Measurements from ENCODE around the gene SYF2.
"Not testable (repeated sequence)": the region's sequence is repeated elsewhere in the genome, so short reads cannot be mapped to it uniquely, and the experiment has no call there.

The SYF2 gene

DNA sequence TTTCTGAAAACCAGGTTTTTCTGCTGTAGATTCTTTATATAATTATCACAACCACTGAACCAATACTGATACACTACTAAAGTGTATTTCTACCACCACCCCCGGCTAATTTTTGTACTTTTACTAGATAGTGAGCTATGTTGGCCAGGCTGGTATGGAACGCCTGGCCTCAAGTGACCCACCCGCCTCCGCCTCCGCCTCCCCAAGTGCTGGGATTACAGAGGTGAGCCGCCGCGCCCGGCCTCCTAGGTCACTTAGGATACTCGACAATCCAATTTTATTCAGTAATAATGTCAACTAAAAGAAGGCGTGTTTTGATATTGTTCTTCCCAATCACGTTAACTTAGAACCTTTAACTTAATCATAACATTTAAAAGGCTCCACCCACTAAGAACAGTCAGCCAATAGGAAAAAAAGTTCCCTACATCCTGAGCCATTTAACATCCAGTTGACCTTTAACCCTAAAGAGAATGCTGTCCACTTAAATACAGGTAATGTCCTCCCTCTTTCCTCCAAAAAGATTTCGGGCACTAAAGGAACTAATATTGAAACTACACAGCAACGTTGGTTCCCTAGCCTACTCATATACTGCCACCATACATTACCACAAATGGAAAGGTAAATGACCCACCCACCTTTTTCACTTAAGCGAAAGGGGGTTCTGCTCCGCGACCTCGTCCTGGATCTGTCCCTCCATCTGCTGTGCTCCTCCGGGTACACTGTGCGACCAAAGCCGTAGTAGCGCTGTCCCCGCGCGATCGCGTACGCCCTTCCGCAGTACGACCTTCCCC, 13.7 kb upstream of the SYF2 start:
- DNase-seq = no peak

DNA sequence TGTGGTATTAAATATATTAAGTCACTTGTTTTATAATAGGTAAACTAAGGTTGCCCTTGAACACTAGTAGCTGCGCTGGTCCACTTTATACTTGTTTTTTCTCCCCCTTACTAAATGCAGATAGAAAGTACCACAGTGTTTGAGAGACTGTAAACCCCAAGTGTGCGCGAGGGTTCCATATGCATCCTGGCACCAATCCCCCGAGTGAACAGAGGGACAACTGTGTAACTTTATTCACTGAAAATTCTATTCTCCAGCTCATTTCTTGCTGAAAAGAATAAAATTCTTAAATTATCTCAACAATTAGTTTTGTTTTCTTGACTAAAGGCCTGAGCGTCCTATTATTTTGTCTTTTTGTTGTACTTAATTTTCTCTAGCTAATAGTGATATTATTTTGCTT, 13.1 kb upstream of the SYF2 start:
- DNase-seq = no peak

DNA sequence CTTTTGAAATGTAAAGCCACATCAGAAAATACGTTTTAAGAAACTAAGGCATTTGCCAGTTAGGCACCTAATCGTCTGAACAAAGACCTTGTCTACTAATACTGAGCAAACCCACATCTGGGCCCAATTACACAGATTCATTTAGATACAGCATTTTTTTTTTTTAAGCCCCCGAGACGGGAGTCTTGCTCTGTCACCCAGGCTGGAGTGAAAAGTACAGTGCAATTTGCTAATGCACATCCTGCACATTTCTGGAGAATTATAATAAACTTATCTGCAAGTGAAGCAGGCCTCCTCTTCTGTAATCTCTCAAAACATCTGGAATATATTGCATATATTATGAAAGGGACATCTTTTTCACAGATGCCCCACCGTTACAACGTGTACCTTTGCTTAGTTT, 11.6 kb upstream of the SYF2 start:
- DNase-seq = no peak

DNA sequence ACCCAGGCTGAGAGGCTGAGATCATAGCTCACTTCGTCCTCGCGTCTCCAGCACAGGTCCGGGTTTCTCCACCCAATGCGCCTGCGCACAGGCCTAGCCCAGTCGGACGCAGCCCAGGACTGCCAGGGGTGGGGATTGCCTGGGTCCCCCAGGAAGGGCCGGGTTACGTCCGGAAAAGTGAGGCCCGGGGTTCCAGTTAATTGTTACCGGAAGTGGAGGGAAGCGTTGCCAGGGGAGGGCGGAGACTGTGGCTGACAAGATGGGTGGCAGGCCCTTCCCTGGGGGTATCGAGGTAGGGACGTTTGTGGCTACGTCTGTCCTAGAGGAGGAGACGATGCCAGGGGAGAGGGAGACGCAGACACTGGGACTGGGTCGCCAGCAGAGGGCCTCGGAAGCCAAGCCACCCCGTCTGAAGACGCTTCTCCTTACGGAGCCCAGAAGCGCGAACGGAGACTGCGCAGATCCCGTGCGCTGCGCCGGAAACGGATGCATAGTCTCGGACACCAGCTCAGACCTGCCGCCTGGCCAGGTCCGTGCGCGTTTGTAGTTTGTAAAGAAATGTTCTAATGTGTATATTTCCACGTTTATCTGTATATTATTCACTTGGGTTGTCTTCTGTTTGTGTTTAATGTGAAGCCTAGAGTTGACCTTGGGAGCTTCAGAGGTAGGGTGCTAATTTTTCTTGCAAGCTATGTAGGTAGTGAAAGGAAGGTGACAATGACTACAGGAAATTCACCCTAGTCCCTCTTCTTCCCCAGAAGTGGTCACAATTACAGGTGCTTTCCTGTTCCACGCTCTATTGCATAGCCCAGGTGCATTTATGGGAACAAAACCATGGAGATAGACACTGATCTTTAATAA, 7.6 kb upstream of the SYF2 start:
- peak; percentile 93 for DNase-seq

DNA sequence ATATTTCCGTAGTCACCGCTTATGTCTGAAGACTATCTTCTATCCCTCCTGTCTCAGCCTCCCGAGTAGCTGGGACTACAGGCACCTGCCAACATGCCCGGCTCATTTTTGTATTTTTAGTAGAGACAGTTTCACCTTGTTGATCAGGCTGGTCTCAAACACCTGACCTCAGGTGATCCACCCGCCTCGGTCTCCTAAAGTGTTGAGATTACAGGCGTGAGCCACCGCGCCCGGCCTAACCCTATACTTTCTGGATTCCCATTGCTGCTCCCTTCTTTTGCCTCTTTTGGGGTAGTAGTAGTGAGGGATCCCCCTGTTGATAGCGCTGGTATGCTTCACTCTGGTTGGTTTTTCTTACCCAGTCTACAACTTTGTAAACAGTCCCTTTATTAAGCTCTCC, 5.7 kb upstream of the SYF2 start:
- no peak for DNase-seq

DNA sequence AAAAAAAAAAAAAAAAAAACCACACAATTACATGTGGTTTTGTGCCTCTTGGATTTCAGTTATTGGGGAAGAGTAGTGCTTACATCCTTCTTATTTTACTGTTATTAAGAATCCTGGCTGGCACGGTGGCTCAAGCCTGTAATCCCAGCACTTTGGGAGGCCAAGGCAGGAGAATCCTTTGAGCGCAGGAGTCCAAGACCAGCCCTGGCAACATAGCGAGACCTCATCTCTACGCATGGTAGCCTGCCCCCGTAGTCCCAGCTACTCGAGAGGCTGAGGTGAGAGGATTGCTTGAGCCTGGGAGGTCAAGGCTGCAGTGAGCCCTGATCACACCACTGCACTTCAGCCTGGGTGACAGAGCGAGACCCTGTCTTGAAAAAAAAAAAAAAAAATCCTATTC, 4.0 kb upstream of the SYF2 start:
- not testable (repeated sequence) for DNase-seq

DNA sequence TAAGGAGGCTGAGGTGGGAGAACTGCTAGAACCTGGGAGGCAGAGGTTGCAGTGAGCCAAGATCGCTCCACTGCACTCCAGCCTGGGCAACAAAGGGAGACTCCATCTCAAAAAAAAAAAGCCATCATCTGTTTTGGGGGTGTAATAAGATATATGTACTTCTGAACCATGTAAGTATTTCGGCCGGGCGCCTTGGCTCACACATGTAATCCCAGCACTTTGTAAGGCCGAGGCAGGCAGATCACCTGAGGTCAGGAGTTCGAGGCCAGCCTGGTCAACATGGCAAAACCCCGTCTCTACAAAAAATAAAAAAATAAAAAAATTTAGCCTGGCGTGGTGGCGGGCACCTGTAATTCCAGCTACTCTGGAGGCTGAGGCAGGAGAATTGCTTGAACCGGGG, 3.1 kb upstream of the SYF2 start:
- not testable (repeated sequence) for DNase-seq

DNA sequence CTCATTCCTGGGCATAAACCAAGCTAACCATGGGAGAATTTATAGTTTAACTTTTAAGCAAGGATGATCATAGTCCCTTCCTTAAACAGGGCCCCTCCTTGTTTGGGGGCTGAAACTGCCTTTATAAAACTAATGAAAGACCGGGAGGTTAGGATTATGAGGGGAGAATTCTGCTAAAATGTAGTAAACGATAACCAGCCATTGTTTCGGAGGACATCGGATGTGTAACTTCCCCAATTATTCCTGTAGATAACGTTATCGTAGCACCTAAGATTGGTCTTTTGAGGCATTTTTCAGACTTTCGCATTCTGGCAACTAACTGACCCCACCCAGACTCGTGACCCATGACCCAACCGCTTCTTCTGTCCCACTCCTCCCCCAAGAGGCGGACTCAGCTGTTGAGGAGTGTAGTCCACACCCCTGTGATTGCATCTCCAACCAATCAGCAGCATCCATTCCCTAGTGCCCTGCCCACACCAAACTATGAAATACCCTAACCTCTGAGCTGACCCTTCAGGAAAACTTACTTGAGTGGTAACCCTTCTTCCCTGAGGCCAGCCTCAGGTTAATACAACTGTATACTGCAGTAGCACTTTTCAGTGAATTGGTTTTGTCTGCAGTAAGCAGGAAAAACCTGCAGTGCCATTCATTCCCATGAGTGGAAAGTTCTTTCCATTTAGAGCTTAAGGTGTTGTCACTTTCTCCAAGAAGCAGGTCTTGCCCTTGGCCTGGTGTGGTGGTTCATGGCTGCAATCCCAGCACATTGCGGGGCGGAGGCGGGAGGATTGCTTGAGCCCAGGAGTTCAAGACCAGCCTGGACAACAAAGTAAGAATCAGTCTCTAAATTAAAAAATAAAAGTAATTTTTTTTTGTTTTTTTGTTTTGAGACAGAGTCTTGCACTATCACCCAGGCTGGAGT, 823 bp upstream of the SYF2 start:
- peak; percentile 82 for DNase-seq

DNA sequence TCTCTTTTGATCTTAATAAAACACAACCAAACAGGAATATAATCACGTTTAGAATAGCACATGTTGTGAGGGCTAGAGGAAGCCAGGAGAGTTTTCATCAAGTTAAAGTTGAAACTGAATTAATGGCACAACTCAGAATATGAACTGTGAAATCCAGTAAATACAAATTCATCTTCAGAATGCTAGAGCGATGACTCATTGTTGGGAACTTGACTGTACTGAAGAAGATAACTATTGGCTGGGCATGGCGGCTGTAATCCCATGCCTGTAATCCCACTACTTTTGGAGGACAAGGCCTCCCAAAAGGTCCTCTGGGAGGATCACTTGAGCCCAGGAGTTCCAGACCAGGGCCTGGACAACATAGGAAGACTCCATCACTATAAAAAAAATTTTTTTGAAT, 8.8 kb downstream of the SYF2 start:
- no peak for DNase-seq

DNA sequence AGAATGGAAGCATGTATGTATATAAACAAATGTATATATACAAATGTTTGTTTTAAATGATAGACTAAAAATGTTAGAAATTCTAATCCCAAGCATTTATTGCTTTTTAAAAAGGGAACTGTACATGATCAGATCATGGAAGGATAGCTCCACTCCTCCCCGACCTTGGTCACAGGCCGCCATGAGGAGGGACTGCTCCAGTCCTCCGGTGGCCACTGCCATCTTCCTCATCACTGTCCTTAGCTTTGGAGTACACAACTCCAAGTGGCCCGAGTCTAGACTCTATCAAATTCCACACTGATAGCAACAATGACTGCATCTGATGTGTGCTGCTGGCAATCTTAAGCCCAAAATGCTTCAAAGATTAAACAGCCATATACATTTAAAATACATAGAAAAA, 9.7 kb downstream of the SYF2 start:
- no peak for DNase-seq

DNA sequence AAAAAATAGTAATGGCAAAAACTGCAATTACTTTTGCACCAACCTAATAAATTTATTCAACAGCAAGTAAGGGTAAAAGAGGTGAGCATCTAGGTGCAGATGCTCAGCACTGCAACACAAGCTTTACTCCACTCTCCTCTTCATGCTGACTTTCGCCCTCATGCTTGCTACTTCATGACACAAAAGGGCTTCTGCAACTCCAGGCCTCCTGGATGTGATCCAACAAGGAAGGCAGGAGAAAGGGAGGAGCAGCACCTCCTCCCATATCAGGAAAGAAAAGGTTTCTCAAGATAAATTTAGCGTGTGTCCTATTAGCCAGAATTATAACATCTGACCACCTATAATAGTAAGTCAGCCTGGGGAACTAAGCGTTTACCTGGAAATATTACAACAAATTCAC, 11.6 kb downstream of the SYF2 start:
- DNase-seq = no peak

DNA sequence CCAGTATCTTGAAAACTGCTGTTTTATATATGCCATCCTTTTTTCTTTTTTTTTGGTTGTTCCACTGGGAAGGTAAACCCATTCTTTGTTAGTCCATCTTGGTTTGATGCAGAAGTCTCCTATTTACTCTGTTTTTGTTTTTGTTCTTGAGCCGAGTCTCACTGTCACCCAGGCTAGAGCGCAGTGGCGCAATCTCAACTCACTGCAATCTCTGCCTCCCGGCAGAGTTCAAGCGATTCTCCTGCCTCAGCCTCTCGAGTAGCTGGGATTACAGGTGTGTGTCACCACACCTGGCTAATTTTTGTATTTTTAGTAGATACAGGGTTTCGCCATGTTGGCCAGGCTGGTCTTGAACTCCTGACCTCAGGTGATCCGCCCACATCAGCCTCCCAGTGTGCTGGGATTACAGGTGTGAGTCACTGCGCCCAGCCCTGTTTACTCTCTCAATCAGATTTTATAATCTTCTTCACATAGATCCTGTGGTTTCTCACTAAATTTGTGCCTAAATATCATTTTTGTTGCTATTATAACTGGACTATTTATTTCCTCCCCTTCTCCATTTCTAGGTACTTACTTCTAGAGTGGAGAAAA, 12.5 kb downstream of the SYF2 start:
- DNase-seq = no peak

DNA sequence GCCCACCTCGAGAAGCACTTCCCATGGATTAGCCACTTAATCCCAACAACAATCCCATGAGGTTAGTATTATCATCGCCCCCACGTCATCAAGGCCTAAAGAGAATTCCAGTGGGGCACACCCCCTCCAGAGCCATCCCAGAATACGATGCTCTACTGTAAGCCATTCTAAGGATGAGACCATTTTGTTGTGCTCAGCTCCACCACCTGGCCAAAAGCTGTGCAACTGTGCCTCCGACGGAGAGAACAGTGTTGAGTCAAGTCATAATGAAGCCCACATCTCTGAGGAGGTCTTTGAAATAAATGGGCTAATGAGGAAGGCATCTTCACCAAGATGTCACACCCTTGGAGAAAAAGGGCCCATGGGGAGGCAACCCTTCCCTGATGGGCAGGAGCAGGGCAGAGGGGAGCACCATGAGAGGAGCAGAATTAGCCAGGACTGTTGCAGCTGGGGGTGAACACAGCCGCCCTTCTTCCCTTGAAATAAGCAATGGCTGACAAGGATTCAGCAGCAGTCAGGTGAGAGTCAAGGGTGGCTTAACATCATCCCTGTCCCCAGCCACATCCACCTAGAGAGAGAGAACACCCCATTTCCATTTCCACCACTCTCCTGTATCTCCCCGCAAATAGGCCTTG, 14.6 kb downstream of the SYF2 start:
- no peak for DNase-seq

DNA sequence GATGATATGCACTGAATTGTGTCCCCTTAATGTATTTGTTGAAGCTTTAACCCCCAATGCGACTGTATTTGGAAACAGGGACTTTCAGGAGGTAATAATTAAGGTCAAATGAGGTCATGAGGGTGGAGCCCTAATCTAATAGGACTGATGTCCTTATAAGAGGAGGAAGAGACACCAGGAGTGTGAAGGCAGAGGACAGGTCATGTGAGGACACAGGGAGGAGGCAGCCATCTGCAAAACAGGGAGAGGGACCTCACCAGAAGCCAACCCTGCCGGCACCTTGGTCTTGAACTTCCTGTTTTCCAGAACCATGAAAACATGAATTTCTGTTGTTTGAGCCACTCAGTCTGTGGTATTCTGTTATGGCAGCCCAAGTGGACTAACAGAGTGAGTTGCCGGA, 15.3 kb downstream of the SYF2 start:
- DNase-seq = no peak

DNA sequence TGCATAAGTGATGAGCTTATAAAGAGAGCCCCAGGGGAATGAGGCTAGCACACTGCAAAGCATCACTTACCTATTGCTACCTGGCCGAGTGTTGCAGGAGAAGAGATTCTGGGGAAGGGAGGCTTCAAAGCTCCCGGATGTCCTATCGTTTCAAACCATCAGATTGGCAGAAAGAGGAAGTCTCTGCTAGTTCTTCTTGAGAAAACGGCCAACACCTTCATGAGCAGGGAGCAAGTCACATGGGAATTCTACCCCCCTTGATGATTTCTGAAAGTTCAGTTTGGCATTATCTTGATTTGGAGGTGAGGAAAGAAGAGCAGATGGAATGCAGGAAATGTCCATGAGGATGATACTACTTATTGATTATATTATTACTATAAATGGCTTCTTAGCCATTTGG, 16.2 kb downstream of the SYF2 start:
- no peak for DNase-seq

DNA sequence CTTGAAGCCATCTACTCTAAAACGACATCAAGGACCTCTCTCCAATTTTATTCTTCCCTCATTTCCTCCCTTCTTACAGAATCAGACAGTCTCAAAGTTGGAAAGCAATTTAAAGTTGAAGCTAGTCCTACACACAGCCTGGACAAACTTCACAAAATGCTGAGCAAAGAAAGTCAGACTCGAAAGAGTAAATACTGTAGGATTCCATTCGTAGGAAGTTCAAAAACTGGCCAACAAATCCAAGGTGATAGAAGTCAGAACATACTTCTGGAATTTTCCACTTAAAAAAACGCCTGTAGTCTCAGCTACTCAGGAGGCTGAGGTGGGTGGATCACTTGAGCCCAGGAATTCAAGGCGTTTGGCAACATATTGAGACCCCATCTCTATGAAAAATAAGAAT, 19.6 kb downstream of the SYF2 start:
- no peak for DNase-seq

DNA sequence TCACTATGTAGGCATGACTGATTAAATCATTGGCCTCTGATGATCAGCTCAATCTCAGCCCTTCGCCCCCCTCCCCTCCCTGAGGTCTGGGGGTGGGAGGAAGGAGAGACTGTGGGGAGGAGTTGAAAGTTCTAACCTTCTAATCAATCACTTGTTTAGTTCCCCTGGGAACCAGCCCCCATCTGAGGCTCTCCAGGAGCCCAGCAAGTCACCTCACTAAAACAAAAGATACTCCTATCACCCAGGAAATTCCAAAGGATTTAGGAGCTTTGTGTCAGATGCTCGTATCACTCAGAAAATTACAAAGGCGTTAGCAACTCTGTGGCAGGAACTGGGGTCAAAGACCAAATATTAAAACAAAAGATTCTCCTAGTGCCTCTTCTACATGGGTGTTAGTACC, 21.6 kb downstream of the SYF2 start:
- no peak for DNase-seq

DNA sequence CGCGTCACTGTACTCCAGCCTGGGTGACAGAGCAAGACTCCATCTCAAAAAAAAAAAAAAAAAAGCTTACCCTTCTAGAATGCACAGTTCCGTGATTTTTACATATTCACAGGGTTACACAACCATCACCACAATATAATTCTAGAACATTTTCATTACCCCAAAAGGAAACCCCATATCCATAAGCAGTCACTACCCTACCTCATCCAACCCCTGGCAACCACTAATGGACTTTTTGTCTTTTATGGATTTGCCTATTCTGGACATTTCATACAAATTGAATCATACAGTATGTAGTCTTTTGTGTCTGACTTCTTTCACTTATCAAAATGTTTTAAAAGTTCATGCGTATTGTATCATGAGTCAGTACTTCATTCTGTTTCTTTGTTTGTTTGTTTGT, 22.8 kb downstream of the SYF2 start:
- no peak for DNase-seq

DNA sequence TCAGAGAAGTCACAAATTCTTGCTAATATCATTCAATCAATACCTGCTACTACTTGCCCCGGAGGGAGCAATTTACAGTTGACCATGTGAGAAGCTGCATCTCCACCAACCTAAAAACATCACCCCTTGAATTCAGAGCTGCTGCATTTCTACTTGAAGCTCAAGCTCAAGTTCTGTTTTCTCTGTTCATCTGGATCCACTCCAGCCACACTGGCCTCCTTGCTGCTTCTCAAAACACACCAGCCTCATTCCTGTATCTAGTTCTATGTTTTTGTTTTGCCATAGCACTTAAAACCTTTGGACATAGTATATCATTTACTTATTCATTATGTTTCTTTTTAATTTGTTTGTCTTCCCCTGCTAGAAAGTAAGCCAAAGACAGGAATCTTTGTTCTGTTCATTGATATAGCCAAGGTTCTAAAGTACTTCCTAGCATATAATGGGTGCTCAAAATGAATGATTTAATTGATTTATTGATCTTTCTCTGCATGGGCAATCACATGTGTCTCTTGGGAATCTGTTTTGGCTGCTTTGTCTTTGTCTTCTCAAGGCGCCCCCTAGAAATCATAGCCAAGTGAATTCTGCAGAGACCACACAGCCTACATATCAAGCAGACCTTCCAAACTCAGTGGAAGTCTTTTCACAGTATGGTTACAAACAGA, 23.6 kb downstream of the SYF2 start:
- DNase-seq = no peak

DNA sequence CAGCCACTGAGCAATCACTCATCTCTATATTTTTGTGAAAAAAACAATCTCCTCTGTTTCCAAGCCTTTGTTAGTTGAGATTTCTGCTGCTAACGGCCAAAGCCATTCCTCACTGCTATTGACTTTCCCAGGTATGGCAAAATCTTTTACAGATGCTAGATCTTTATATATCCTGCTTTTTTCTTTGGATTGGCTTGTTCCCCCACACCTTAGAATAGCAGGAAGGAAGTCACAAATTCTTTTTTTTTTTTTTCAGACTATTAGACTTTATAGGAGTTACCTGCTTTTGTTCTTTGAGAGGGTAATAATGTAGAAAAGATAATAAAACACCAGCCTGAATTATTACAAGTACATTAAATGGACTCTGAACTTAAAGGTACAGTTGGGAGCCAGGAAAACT, 24.2 kb downstream of the SYF2 start:
- DNase-seq = no peak

DNA sequence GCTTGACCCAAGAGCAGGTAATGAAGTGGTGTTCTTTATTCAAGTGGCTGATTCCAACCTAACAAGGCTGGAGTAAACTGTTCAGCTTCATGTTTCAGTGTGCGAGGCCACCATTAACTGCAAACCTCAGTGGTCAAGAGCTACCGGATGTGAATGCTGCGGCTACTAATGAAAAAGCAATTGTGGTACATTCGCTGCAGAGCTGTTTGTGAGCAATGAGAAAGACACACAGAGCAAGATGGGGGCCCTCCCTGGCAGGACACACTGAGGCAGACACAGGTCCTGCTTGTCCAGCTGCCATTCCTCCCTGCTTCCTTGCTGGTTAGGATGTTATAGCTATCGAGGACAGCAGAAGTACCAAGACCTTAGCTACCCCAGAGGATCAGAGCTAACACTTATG, 26.1 kb downstream of the SYF2 start:
- no peak for DNase-seq

DNA sequence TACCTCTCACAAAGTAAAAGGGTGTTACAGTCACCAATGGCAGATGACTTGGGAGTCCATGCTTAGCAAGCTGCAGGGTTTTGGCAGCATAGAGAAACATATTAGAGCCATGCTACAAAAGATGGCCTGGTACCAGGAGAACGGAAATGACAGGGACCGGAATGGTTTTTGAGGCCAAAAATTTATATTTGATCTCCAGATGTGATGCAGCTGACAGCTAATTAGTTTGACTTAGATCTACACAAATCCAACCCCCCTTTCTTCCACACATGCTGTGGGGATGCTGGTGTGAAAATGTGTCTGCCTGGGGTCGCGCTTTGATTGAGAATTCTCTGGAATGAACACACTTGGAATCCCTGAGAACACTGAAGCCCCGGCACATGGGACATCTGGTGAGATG, 26.5 kb downstream of the SYF2 start:
- no peak for DNase-seq

Data from CD4-positive, alpha-beta T cell treated with Interleukin-10 for 1 hour (primary cell).